H9 (cell line): Measurements from ENCODE around the gene NKX6-2. TPM values are rescaled to one million over a fixed set of nuclear protein-coding genes. Genes with fewer than 3 reads are reported as not detected.

Experiments
- DNase-seq: peaks from one replicate; pipeline ENCODE4 v3.0.0-alpha.2; 2017
- H2AFZ ChIP-seq: one replicate; pipeline ENCODE4 v1.6.1; 2013; ENCODE audit warnings: mild to moderate bottlenecking, low read length, control low read depth, moderate library complexity
- H2AK5ac ChIP-seq: 2 replicates; pipeline ENCODE4 v1.6.1; 2013; ENCODE audit warnings: low read length, control low read depth, mixed read lengths; ENCODE audit not compliant: insufficient read length
- H2BK120ac ChIP-seq: one replicate; pipeline ENCODE4 v1.6.1; 2013; ENCODE audit warnings: low read depth, mild to moderate bottlenecking, low read length, control low read depth, inconsistent platforms; ENCODE audit not compliant: poor library complexity, severe bottlenecking
- H2BK12ac ChIP-seq: 2 replicates; pipeline ENCODE4 v1.6.1; 2013; ENCODE audit warnings: low read length, control low read depth, mixed read lengths, low read depth; ENCODE audit not compliant: insufficient read length
- H2BK15ac ChIP-seq: 2 replicates; pipeline ENCODE4 v1.6.1; 2013; ENCODE audit warnings: low read depth, low read length, control low read depth
- H2BK20ac ChIP-seq: one replicate; pipeline ENCODE4 v1.6.1; 2013; ENCODE audit warnings: low read depth, mild to moderate bottlenecking, low read length, control low read depth, inconsistent platforms; ENCODE audit not compliant: poor library complexity, severe bottlenecking
- H2BK5ac ChIP-seq: 2 replicates; pipeline ENCODE4 v1.6.1; 2013; ENCODE audit warnings: low read length, control low read depth, mixed read lengths; ENCODE audit not compliant: insufficient read length
- H3K14ac ChIP-seq: 2 replicates; pipeline ENCODE4 v1.6.1; 2013; ENCODE audit warnings: low read length, control low read depth; ENCODE audit not compliant: insufficient read depth
- H3K18ac ChIP-seq: 2 replicates; pipeline ENCODE4 v1.6.1; 2013; ENCODE audit warnings: low read depth, mild to moderate bottlenecking, mixed read lengths, low read length, control low read depth; ENCODE audit not compliant: insufficient read length
- H3K23ac ChIP-seq: 2 replicates; pipeline ENCODE4 v1.6.1; 2013; ENCODE audit warnings: low read length, control low read depth, mixed read lengths, low read depth; ENCODE audit not compliant: insufficient read length
- H3K23me2 ChIP-seq: 2 replicates; pipeline ENCODE4 v1.6.1; 2013; ENCODE audit warnings: low read depth, mild to moderate bottlenecking, mixed read lengths, low read length, control low read depth; ENCODE audit not compliant: insufficient read length, poor library complexity, severe bottlenecking
- H3K27ac ChIP-seq: 2 replicates; pipeline ENCODE4 v1.5.1; 2013; ENCODE audit warnings: low read length, control low read depth, mixed read lengths, low read depth; ENCODE audit not compliant: insufficient read length
- H3K27me3 ChIP-seq: 2 replicates; pipeline ENCODE4 v1.6.1; 2013; ENCODE audit warnings: low read length, control low read depth, inconsistent platforms; ENCODE audit not compliant: insufficient read depth
- H3K4ac ChIP-seq: 2 replicates; pipeline ENCODE4 v1.6.1; 2013; ENCODE audit warnings: low read depth, mild to moderate bottlenecking, control low read depth, inconsistent platforms, low read length, moderate library complexity
- H3K4me1 ChIP-seq: 2 replicates; pipeline ENCODE4 v1.6.1; 2013; ENCODE audit warnings: low read length, control low read depth, inconsistent platforms; ENCODE audit not compliant: insufficient read depth
- H3K4me2 ChIP-seq: 2 replicates; pipeline ENCODE4 v1.6.1; 2013; ENCODE audit warnings: low read length, control low read depth, mixed read lengths; ENCODE audit not compliant: insufficient read length, insufficient read depth
- H3K56ac ChIP-seq: 2 replicates; pipeline ENCODE4 v1.6.1; 2013; ENCODE audit warnings: low read depth, mild to moderate bottlenecking, mixed read lengths, low read length, control low read depth; ENCODE audit not compliant: insufficient read length
- H3K79me1 ChIP-seq: 2 replicates; pipeline ENCODE4 v1.6.1; 2013; ENCODE audit warnings: low read depth, mild to moderate bottlenecking, moderate library complexity, low read length, control low read depth, inconsistent platforms; ENCODE audit not compliant: insufficient read depth, poor library complexity, severe bottlenecking
- H3K79me2 ChIP-seq: 2 replicates; pipeline ENCODE4 v1.6.1; 2013; ENCODE audit warnings: low read length, control low read depth, inconsistent platforms; ENCODE audit not compliant: insufficient read depth
- H3K9ac ChIP-seq: 2 replicates; pipeline ENCODE4 v1.6.1; 2013; ENCODE audit warnings: low read length, control low read depth, mixed read lengths; ENCODE audit not compliant: insufficient read length; ENCODE audit errors: extremely low read depth
- H3K9me3 ChIP-seq: one replicate; pipeline ENCODE4 v1.6.1; 2013; ENCODE audit warnings: low read depth, low read length, inconsistent platforms; ENCODE audit not compliant: control insufficient read depth
- H3T11ph ChIP-seq: one replicate; pipeline ENCODE4 v1.6.1; 2013; ENCODE audit warnings: mild to moderate bottlenecking, low read length, control low read depth, inconsistent platforms
- H4K20me1 ChIP-seq: one replicate; pipeline ENCODE4 v1.6.1; 2013; ENCODE audit not compliant: control insufficient read depth, insufficient read length, insufficient read depth
- H4K5ac ChIP-seq: 2 replicates; pipeline ENCODE4 v1.6.1; 2013; ENCODE audit warnings: low read depth, mild to moderate bottlenecking, mixed read lengths, low read length, control low read depth; ENCODE audit not compliant: insufficient read length
- H4K8ac ChIP-seq: replicated peaks from 2 replicates; pipeline ENCODE4 v1.6.1; 2013; ENCODE audit warnings: low read length, control low read depth, mixed read lengths, low read depth; ENCODE audit not compliant: insufficient read length
- H4K91ac ChIP-seq: 2 replicates; pipeline ENCODE4 v1.6.1; 2013; ENCODE audit warnings: low read depth, mild to moderate bottlenecking, moderate library complexity, mixed read lengths, low read length, control low read depth; ENCODE audit not compliant: insufficient read length
- H3K27ac Mint-ChIP-seq, 3 experiments: 2 replicates in 2 of 3; 3 replicates in 1 of 3; pipeline ENCODE4 v1.8.0; 2020 to 2021; ENCODE audit warnings: mixed read lengths in 3 of 3, mild to moderate bottlenecking in 1 of 3, moderate library complexity in 1 of 3
- H3K27me3 Mint-ChIP-seq: 2 replicates; pipeline ENCODE4 v1.8.0; 2021; ENCODE audit warnings: low read depth, mild to moderate bottlenecking, moderate library complexity, mixed read lengths
- H3K36me3 Mint-ChIP-seq, 3 experiments: 2 replicates in 2 of 3; 3 replicates in 1 of 3; pipeline ENCODE4 v1.8.0; 2020 to 2021; ENCODE audit warnings: low read depth in 3 of 3, mixed read lengths in 3 of 3; ENCODE audit not compliant: insufficient read depth in 1 of 3
- H3K4me1 Mint-ChIP-seq, 2 experiments: 2 replicates each; pipeline ENCODE4 v1.8.0; 2020; ENCODE audit warnings: mixed read lengths in 2 of 2
- H3K4me3 Mint-ChIP-seq, 2 experiments: 2 replicates in 1 of 2; 3 replicates in 1 of 2; pipeline ENCODE4 v1.8.0; 2020 to 2021; ENCODE audit warnings: mild to moderate bottlenecking in 2 of 2, mixed read lengths in 2 of 2, moderate library complexity in 1 of 2
- H3K9me3 Mint-ChIP-seq, 2 experiments: 2 replicates in 1 of 2; 3 replicates in 1 of 2; pipeline ENCODE4 v1.8.0; 2020; ENCODE audit warnings: mild to moderate bottlenecking in 2 of 2, mixed read lengths in 2 of 2, moderate library complexity in 1 of 2
- CTCF ChIP-seq: fragments of 200-600 bp; sonication (generic); conservative IDR thresholded peaks from 3 replicates; pipeline ENCODE4 v1.8.0; 2021; ENCODE audit warnings: antibody characterized with exemption, mild to moderate bottlenecking
- WGBS: extraction: QIAGEN DNeasy Blood & Tissue Kit; methylation state at CpG from one replicate; pipeline ENCODE4 v1.1.7; 2013; ENCODE audit warnings: missing lambda C conversion rate, low lambda C conversion rate, mixed read lengths; ENCODE audit not compliant: insufficient read length; ENCODE audit errors: extremely low coverage; 5-methylcytosine and 5-hydroxymethylcytosine counted together
- total RNA-seq: library from RNA; stranded (reverse); gene quantifications from 2 replicates; pipeline ENCODE4 v1.2.1, GENCODE V29; 2021

The NKX6-2 gene
- total RNA-seq, 1 experiment from 2014 or later = 0.13 TPM

GRCh38 chr10:132787495-132788179 lies 1.7 kb upstream of the NKX6-2 start:
- no peak overlapping the region for H4K91ac ChIP-seq
- H3K4ac ChIP-seq = no peak overlapping the region
- no peak overlapping the region for H3K9ac ChIP-seq
- no peak overlapping the region for H2AFZ ChIP-seq
- WGBS = no CpG with 5 or more reads among the region's 80 CpGs
- H3K27me3 ChIP-seq = peaks cover 68% of the 10 kb centered on the region
- Mint-ChIP-seq H3K36me3 (no peaks in the 10 kb centered on the region; a peak in 1 of 7 replicates), H3K27me3 (peaks cover 81% of the 10 kb centered on the region), H3K4me3 (peak overlapping the region; percentile 41 to 61; a peak in 4 of 5 replicates), H3K4me1 (peaks cover 13 to 18% of the 10 kb centered on the region in 2 experiments), H3K9me3 (no peaks in the 10 kb centered on the region), H3K27ac (no peak overlapping the region)
- TF ChIP-seq CTCF = no peak
- no peak overlapping the region for H3K18ac ChIP-seq
- no peak overlapping the region; the same call in 1 of the 2 replicates for H3K14ac ChIP-seq
- no peak overlapping the region for H3K23ac ChIP-seq
- H2BK120ac ChIP-seq = no peak overlapping the region
- no peak overlapping the region for H3K27ac ChIP-seq
- no peak overlapping the region for H2BK12ac ChIP-seq
- H4K8ac ChIP-seq = no peak overlapping the region
- 0 out of 2 replicates have a peak, but pooled peaks cover 3% of the 10 kb centered on the region for H3K4me1 ChIP-seq
- no peaks in the 10 kb centered on the region for H3K9me3 ChIP-seq
- peak; percentile 75 for DNase-seq
- H2AK5ac ChIP-seq = no peak overlapping the region
- no peak overlapping the region for H3T11ph ChIP-seq
- no peak overlapping the region for H3K56ac ChIP-seq
- no peaks in the 10 kb centered on the region for H3K79me1 ChIP-seq
- no peak overlapping the region for H2BK5ac ChIP-seq
- H4K5ac ChIP-seq = no peak overlapping the region
- H3K23me2 ChIP-seq = peaks cover 7% of the 10 kb centered on the region
- H2BK15ac ChIP-seq = no peak overlapping the region
- no peak overlapping the region for H2BK20ac ChIP-seq
- H3K79me2 ChIP-seq = no peaks in the 10 kb centered on the region
- no peaks in the 10 kb centered on the region for H4K20me1 ChIP-seq
- H3K4me2 ChIP-seq = peak overlapping the region; percentile 44
